Measurements from ENCODE around the gene CSRP3. TPM values are rescaled to one million over a fixed set of nuclear protein-coding genes. Genes with fewer than 3 reads are reported as not detected.
A peak's percentile ranks its signal among the peaks of the same experiment; 100 is the strongest.
"Not testable (repeated sequence)": the region's sequence is repeated elsewhere in the genome, so short reads cannot be mapped to it uniquely, and the experiment has no call there.

CSRP3 gene
- total and polyA plus RNA-seq, 7 donors, result 35.9 to 1,082 (median 710) TPM

DNA sequence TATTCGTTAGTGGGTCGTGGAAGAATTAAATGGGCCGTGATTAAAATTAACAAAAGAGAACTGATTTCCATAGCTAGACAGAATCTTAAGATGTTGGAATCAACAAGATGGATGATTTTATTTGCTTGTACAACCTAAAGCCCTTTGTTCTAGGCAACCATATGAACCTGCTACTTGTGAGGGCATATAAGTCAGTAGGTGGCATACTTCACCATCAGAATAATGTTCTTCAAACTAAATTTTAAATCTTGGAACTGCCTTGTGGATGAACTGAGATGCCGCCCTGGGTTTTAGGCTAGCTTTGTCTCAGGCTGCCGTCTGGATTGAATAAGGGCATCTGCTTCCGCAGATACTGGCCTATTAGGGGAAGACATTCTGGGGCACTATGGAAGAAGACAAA, 40.9 kb downstream of the CSRP3 start:
- no peaks in the 10 kb centered on the region for H3K27me3 ChIP-seq (ENCODE audit: insufficient read depth in 3 of 3, low read length in 2 of 3)
- no peak for DNase-seq
- intact Hi-C loops (cut with DNase I), result loop anchor here (5.0 kb wide), 1 partner anchor 391 kb away; no protein-coding TSS in a partner anchor
- no peak overlapping the region for H3K4me3 ChIP-seq
- no peaks in the 10 kb centered on the region for H3K4me1 ChIP-seq
- WGBS, 3 donors, result 81 to 84% (median 83%) methylated on average over 6 of the region's 6 CpGs
- TF ChIP-seq, protein P1, sequence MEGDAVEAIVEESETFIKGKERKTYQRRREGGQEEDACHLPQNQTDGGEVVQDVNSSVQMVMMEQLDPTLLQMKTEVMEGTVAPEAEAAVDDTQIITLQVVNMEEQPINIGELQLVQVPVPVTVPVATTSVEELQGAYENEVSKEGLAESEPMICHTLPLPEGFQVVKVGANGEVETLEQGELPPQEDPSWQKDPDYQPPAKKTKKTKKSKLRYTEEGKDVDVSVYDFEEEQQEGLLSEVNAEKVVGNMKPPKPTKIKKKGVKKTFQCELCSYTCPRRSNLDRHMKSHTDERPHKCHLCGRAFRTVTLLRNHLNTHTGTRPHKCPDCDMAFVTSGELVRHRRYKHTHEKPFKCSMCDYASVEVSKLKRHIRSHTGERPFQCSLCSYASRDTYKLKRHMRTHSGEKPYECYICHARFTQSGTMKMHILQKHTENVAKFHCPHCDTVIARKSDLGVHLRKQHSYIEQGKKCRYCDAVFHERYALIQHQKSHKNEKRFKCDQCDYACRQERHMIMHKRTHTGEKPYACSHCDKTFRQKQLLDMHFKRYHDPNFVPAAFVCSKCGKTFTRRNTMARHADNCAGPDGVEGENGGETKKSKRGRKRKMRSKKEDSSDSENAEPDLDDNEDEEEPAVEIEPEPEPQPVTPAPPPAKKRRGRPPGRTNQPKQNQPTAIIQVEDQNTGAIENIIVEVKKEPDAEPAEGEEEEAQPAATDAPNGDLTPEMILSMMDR (IDR thresholded peaks at IDR 0.05), result peak; percentile 31
- peaks cover 0 to 17% of the 10 kb centered on the region in 2 donors for H3K36me3 ChIP-seq (ENCODE audit: insufficient read depth in 1 of 2, low read depth in 1 of 2)
- no peak overlapping the region for H3K27ac ChIP-seq
- H3K9me3 ChIP-seq, result no peaks in the 10 kb centered on the region
- peak in 2 of 4 donors; percentile 53 to 60 for ATAC-seq

DNA sequence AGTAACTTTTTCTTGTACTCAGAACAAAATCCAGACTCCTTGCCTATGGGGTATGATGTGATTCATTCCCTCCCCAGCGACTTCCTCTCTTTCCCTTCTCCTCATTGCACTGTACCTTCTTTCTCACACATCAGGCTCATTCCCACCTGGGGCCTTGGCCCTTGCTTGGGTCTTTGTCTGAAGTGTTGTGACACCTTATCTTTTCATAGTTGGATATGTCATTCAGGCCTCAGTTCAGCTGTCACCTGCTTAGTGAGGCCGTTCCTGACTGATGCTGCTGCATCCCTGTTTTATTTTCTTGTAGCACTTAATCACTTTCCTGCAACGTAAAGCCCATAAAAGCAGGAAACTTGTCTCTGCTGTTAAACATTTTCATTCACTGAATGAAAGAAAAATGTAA, 44.9 kb downstream of the CSRP3 start:
- no peak for DNase-seq
- ATAC-seq, result no peak
- H3K27me3 ChIP-seq (ENCODE audit: insufficient read depth in 3 of 3, low read length in 2 of 3), result no peaks in the 10 kb centered on the region
- no peak overlapping the region for H3K27ac ChIP-seq
- no peaks in the 10 kb centered on the region for H3K9me3 ChIP-seq
- intact Hi-C loops (cut with DNase I), result no loop called here
- no peak overlapping the region for H3K4me3 ChIP-seq
- TF ChIP-seq, protein P1 (IDR thresholded peaks at IDR 0.05), result no peak
- H3K4me1 ChIP-seq, result no peaks in the 10 kb centered on the region
- no peaks in the 10 kb centered on the region for H3K36me3 ChIP-seq (ENCODE audit: insufficient read depth in 1 of 2, low read depth in 1 of 2)
- 59 to 76% (median 60%) methylated on average over 3 of the region's 3 CpGs for WGBS, 3 donors

DNA sequence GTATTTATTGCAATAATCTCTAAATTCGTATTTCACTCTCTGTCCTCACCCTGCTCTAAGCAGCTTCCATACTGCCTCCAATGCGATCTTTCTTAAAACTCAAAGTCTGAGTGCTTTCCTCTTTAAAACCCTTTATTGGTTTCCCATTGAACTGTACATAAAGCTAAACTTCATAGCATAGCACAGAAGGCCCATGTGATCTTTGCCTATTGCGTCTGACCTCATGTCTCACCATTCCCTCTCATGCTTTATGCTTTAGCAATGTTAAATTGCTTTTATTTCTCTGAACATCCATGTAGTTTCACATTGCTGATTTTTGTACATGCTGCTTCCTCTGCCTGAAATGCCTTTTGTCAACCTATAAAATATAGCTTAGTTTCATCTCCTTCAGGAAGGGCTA, 56.5 kb downstream of the CSRP3 start:
- TF ChIP-seq, protein P1 (IDR thresholded peaks at IDR 0.05), result no peak
- Histone ChIP-seq H3K4me1 (no peaks in the 10 kb centered on the region), H3K9me3 (no peaks in the 10 kb centered on the region), H3K27ac (no peak overlapping the region), H3K27me3 (ENCODE audit: insufficient read depth in 3 of 3, low read length in 2 of 3) (no peaks in the 10 kb centered on the region), H3K36me3 (ENCODE audit: insufficient read depth in 1 of 2, low read depth in 1 of 2) (peaks cover 0 to 4% of the 10 kb centered on the region in 2 donors), H3K4me3 (no peak overlapping the region)
- ATAC-seq (no peak), DNase-seq (no peak)
- WGBS, 3 donors, result 64 to 83% (median 67%) methylated on average over 3 of the region's 3 CpGs
- intact Hi-C loops (cut with DNase I), result no loop called here

DNA sequence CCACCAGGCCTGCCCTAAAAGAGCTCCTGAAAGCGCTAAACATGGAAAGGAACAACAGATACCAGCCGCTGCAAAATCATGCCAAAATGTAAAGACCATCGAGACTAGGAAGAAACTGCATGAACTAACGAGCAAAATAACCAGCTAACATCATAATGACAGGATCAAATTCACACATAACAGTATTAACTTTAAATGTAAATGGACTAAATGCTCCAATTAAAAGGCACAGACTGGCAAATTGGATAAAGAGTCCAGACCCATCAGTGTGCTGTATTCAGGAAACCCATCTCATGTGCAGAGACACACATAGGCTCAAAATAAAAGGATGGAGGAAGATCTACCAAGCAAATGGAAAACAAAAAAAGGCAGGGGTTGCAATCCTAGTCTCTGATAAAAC, 64.9 kb downstream of the CSRP3 start:
- intact Hi-C loops (cut with DNase I); H3K4me3 ChIP-seq; H3K36me3 ChIP-seq (ENCODE audit: insufficient read depth in 1 of 2, low read depth in 1 of 2); H3K27me3 ChIP-seq (ENCODE audit: insufficient read depth in 3 of 3, low read length in 2 of 3); H3K27ac ChIP-seq; DNase-seq; H3K4me1 ChIP-seq; ATAC-seq; H3K9me3 ChIP-seq: not testable (repeated sequence)
- WGBS, 3 donors, result 98 to 100% (median 99%) methylated on average over 4 of the region's 4 CpGs

DNA sequence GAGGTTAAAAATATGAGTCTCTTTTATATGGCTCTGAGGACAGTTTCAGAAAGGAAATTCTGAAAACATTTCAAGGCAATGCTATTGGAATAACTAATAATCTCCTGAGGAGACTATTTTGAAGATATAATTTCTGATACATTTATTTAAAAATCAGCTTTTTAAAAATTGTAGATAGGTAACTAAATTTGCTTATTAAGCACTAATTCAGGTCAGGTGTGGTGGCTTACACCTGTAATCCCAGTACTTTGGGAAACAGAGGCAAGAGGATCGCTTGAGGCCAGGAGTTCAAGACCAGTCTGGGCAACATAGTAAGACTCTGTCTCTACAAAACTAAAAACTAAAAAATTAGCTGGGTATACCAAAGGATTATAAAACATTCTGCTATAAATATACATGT, 67.8 kb downstream of the CSRP3 start:
- H3K27me3 ChIP-seq (ENCODE audit: insufficient read depth in 3 of 3, low read length in 2 of 3), result no peaks in the 10 kb centered on the region
- no peaks in the 10 kb centered on the region for H3K4me1 ChIP-seq
- H3K9me3 ChIP-seq, result no peaks in the 10 kb centered on the region
- ATAC-seq (no peak), DNase-seq (no peak)
- H3K27ac ChIP-seq, result no peak overlapping the region
- TF ChIP-seq, protein P1 (IDR thresholded peaks at IDR 0.05), result no peak
- no peaks in the 10 kb centered on the region for H3K36me3 ChIP-seq (ENCODE audit: insufficient read depth in 1 of 2, low read depth in 1 of 2)
- no peak overlapping the region for H3K4me3 ChIP-seq
- 97 to 100% (median 100%) methylated on average over 1 of the region's 1 CpG for WGBS, 3 donors
- intact Hi-C loops (cut with DNase I), result no loop called here

Other genes starting within 250 kb of the CSRP3 start
- not detected for gene MRGPRX2, start 141.3 kb downstream of the CSRP3 start, total RNA-seq
- gene MRGPRX2, start 141.3 kb downstream of the CSRP3 start, polyA plus RNA-seq, result under 1 TPM in 1 of 3 donors, not detected in 2; 0.01 TPM
- gene ZDHHC13, start 84.8 kb downstream of the CSRP3 start, total RNA-seq, result 1 to 10 TPM in 3 of 4 donors, under 1 TPM in 1; 0.99 to 2.1 (median 1.4) TPM
- gene ZDHHC13, start 84.8 kb downstream of the CSRP3 start, polyA plus RNA-seq, result 1 to 10 TPM in 1 of 3 donors, under 1 TPM in 2; 0.70 to 2.6 (median 0.98) TPM
- gene E2F8, start 39.0 kb upstream of the CSRP3 start, total RNA-seq, result 10 to 100 TPM in 1 of 4 donors, 1 to 10 TPM in 3; 1.4 to 11.6 (median 3.9) TPM
- 1 to 10 TPM in 2 of 3 donors, under 1 TPM in 1; 1.00 to 1.5 (median 1.2) TPM for gene E2F8, start 39.0 kb upstream of the CSRP3 start, polyA plus RNA-seq

Measured in psoas muscle (tissue), 8 donors.